ENCODE results near the gene CBY2.

- TF ChIP-seq, protein P1, sequence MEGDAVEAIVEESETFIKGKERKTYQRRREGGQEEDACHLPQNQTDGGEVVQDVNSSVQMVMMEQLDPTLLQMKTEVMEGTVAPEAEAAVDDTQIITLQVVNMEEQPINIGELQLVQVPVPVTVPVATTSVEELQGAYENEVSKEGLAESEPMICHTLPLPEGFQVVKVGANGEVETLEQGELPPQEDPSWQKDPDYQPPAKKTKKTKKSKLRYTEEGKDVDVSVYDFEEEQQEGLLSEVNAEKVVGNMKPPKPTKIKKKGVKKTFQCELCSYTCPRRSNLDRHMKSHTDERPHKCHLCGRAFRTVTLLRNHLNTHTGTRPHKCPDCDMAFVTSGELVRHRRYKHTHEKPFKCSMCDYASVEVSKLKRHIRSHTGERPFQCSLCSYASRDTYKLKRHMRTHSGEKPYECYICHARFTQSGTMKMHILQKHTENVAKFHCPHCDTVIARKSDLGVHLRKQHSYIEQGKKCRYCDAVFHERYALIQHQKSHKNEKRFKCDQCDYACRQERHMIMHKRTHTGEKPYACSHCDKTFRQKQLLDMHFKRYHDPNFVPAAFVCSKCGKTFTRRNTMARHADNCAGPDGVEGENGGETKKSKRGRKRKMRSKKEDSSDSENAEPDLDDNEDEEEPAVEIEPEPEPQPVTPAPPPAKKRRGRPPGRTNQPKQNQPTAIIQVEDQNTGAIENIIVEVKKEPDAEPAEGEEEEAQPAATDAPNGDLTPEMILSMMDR (IDR thresholded peaks at IDR 0.05) = no peak
- TF ChIP-seq POLR2A (IDR thresholded peaks at IDR 0.05) = no peak
These were observed 19.6 kb upstream of the CBY2 start for GRCh38 chr13:45682494-45683008.
